SU-DHL-6 (cell line): ENCODE data around the gene CCDC81.

Experiments used
- H2AFZ ChIP-seq: fragments of 200-600 bp; sonication (generic); 2 replicates; pipeline ENCODE4 v1.6.1; 2014; ENCODE audit warnings: low read depth, mild to moderate bottlenecking, moderate library complexity, mixed read lengths, antibody characterized with exemption, low read length; ENCODE audit not compliant: severe bottlenecking
- H3F3A ChIP-seq: fragments of 200-600 bp; shearing (Covaris generic); 2 replicates; pipeline ENCODE4 v1.6.0; 2016; ENCODE audit warnings: antibody characterized with exemption, mild to moderate bottlenecking; ENCODE audit not compliant: insufficient read depth
- H3K27ac ChIP-seq: fragments of 200-600 bp; sonication (generic); 2 replicates; pipeline ENCODE4 v1.5.1; 2016; ENCODE audit warnings: low read depth, mild to moderate bottlenecking, low read length, moderate library complexity, mixed read lengths
- H3K27me3 ChIP-seq: fragments of 200-600 bp; sonication (generic), shearing (Covaris generic); 2 replicates; pipeline ENCODE4 v1.6.0; 2014; ENCODE audit warnings: mild to moderate bottlenecking, low read length
- H3K36me3 ChIP-seq: fragments of 200-600 bp; sonication (generic); 2 replicates; pipeline ENCODE4 v1.6.1; 2014; ENCODE audit warnings: mild to moderate bottlenecking, low read length, mixed read lengths
- H3K4me2 ChIP-seq: fragments of 300-600, 200-600 bp; shearing (Covaris generic), sonication (generic); 2 replicates; pipeline ENCODE4 v1.6.0; 2014; ENCODE audit warnings: low read length, low read depth, mild to moderate bottlenecking; ENCODE audit not compliant: poor library complexity, severe bottlenecking
- H3K4me3 ChIP-seq: fragments of 200-600 bp; sonication (generic); 2 replicates; pipeline ENCODE4 v1.5.1; 2014; ENCODE audit warnings: antibody characterized with exemption, low read length, mild to moderate bottlenecking, mixed read lengths; ENCODE audit not compliant: insufficient read depth, poor library complexity, severe bottlenecking
- H3K79me2 ChIP-seq: fragments of 200-600 bp; sonication (generic); 2 replicates; pipeline ENCODE4 v1.6.1; 2014; ENCODE audit warnings: mild to moderate bottlenecking, low read length, moderate library complexity; ENCODE audit not compliant: insufficient read depth
- H3K9ac ChIP-seq: fragments of 200-600 bp; sonication (generic); 2 replicates; pipeline ENCODE4 v1.7.0; 2014; ENCODE audit warnings: mild to moderate bottlenecking, low read length
- H3K9me2 ChIP-seq: fragments of 200-600 bp; sonication (generic); replicated peaks from 2 replicates; pipeline ENCODE4 v1.6.1; 2014; ENCODE audit warnings: low read length; ENCODE audit not compliant: insufficient read depth
- H3K9me3 ChIP-seq: fragments of 200-600 bp; sonication (generic); 2 replicates; pipeline ENCODE4 v1.6.1; 2014; ENCODE audit warnings: low read length, mixed read lengths; ENCODE audit not compliant: insufficient read depth
- H4K20me1 ChIP-seq: fragments of 200-600 bp; sonication (generic); 2 replicates; pipeline ENCODE4 v1.6.1; 2014; ENCODE audit warnings: low read depth, mild to moderate bottlenecking, antibody characterized with exemption, low read length, moderate library complexity, mixed read lengths
- CTCF ChIP-seq: fragments of 200-600 bp; sonication (generic); IDR thresholded peaks from one replicate; pipeline ENCODE4 v1.5.1; 2017; ENCODE audit warnings: antibody characterized with exemption, mild to moderate bottlenecking, low read length, moderate library complexity; ENCODE audit not compliant: insufficient read depth, poor library complexity, severe bottlenecking
- EZH2phosphoT487 ChIP-seq: fragments of 200-600 bp; sonication (generic), shearing (Covaris generic); conservative IDR thresholded peaks from 2 replicates; pipeline ENCODE4 v1.6.1; 2018; ENCODE audit warnings: mild to moderate bottlenecking, antibody characterized with exemption, low read length, moderate library complexity, mixed read lengths

The CCDC81 gene

GRCh38 chr11:86449993-86450629 is 75.4 kb downstream of the CCDC81 start:
- H3K27ac ChIP-seq: no peak overlapping the region
- H3F3A ChIP-seq: no peaks in the 10 kb centered on the region
- H3K4me2 ChIP-seq: no peak overlapping the region
- no peak overlapping the region for H2AFZ ChIP-seq
- H3K79me2 ChIP-seq: no peaks in the 10 kb centered on the region
- TF ChIP-seq CTCF (no peak), EZH2phosphoT487 (no peak)
- no peaks in the 10 kb centered on the region for H3K27me3 ChIP-seq
- H3K9me2 ChIP-seq: no peaks in the 10 kb centered on the region
- H4K20me1 ChIP-seq: no peaks in the 10 kb centered on the region
- no peak overlapping the region for H3K9ac ChIP-seq
- H3K4me3 ChIP-seq: no peak overlapping the region
- no peaks in the 10 kb centered on the region for H3K9me3 ChIP-seq
- H3K36me3 ChIP-seq: no peaks in the 10 kb centered on the region

- Histone ChIP-seq H3F3A (no peaks in the 10 kb centered on the region), H4K20me1 (no peaks in the 10 kb centered on the region), H3K4me2 (no peak overlapping the region), H3K9me2 (no peaks in the 10 kb centered on the region), H3K9me3 (no peaks in the 10 kb centered on the region), H3K9ac (no peak overlapping the region), H3K4me3 (no peak overlapping the region), H3K27ac (no peak overlapping the region), H3K27me3 (no peaks in the 10 kb centered on the region), H3K79me2 (no peaks in the 10 kb centered on the region), H2AFZ (no peak overlapping the region), H3K36me3 (no peaks in the 10 kb centered on the region)
- TF ChIP-seq EZH2phosphoT487 (no peak), CTCF (no peak)
These were observed 78.8 kb downstream of the CCDC81 start for GRCh38 chr11:86453290-86454030.

- no peaks in the 10 kb centered on the region for H3K36me3 ChIP-seq
- no peak overlapping the region for H3K27ac ChIP-seq
- H3K9me3 ChIP-seq: no peaks in the 10 kb centered on the region
- no peaks in the 10 kb centered on the region for H3F3A ChIP-seq
- H3K27me3 ChIP-seq: no peaks in the 10 kb centered on the region
- no peak overlapping the region for H2AFZ ChIP-seq
- TF ChIP-seq EZH2phosphoT487 (no peak), CTCF (peak; percentile 89)
- no peak overlapping the region for H3K4me2 ChIP-seq
- no peaks in the 10 kb centered on the region for H3K9me2 ChIP-seq
- H4K20me1 ChIP-seq: no peaks in the 10 kb centered on the region
- no peak overlapping the region for H3K9ac ChIP-seq
- H3K79me2 ChIP-seq: no peaks in the 10 kb centered on the region
- no peak overlapping the region for H3K4me3 ChIP-seq
These were observed 81.6 kb downstream of the CCDC81 start for GRCh38 chr11:86456075-86456939.
